Thyroid gland (tissue), 4 donors: ENCODE results near the gene CDH4. TPM values are rescaled to one million over a fixed set of nuclear protein-coding genes. Genes with fewer than 3 reads are reported as not detected.

Experiments used
- DNase-seq, 2 donors: peaks; one replicate each; pipeline ENCODE4 v3.0.0-alpha.2; 2019
- H3K27ac ChIP-seq, 3 donors: fragments of 200-600 bp; sonication (generic); 1 replicate in 2 of 3; 2 replicates in 1 of 3; pipeline ENCODE4 v1.5.1; 2016 to 2019; ENCODE audit warnings: mild to moderate bottlenecking in 1 of 3, moderate library complexity in 1 of 3
- H3K27me3 ChIP-seq: fragments of 200-600 bp; sonication (generic); one replicate; pipeline ENCODE4 v1.5.1; 2019
- H3K36me3 ChIP-seq, 2 donors: fragments of 200-600 bp; sonication (generic); one replicate each; pipeline ENCODE4 v1.5.1; 2016 to 2019
- H3K4me1 ChIP-seq, 2 donors: fragments of 200-600 bp; sonication (generic); one replicate each; pipeline ENCODE4 v1.5.1; 2017 to 2019
- H3K4me3 ChIP-seq, 3 donors: fragments of 200-600 bp; sonication (generic); replicated peaks in 1 of 3; 1 replicate in 2 of 3; 2 replicates in 1 of 3; pipeline ENCODE4 v1.5.1; 2016; ENCODE audit warnings: mild to moderate bottlenecking in 1 of 3
- H3K9me3 ChIP-seq: fragments of 200-600 bp; sonication (generic); one replicate; pipeline ENCODE4 v1.5.1; 2017
- POLR2A ChIP-seq, 2 donors: fragments of 450-650 bp; IDR thresholded peaks; one replicate each; pipeline ENCODE4 v1.6.1; 2017; ENCODE audit warnings: antibody characterized with exemption in 2 of 2, mild to moderate bottlenecking in 2 of 2, moderate library complexity in 1 of 2
- WGBS, 2 donors: methylation state at CpG; one replicate each; pipeline ENCODE4 v1.1.5; 2017; 5-methylcytosine and 5-hydroxymethylcytosine counted together
- intact Hi-C: fragments of 100-400 bp; cut with DNase I; formaldehyde crosslinking; loops from one replicate; pipeline ENCODE4 v1.15.1; 2023
- total RNA-seq, 4 donors: library from RNA; depleted of rRNA; stranded (reverse); fragments of >200 nt; gene quantifications; one replicate each; pipeline ENCODE4 v1.2.3, GENCODE V29; 2016
- TF ChIP-seq, protein P1 (sequence below), 6 experiments: fragments of 200-600 bp in 3 of 6; fragments of 450-650 bp in 3 of 6; sonication (generic) in 3 of 6; IDR thresholded peaks; one replicate each; pipeline ENCODE4 v1.5.1; 2016 to 2019; ENCODE audit warnings: antibody characterized with exemption in 6 of 6, mild to moderate bottlenecking in 2 of 6, inconsistent platforms in 1 of 6, moderate library complexity in 1 of 6

Gene CDH4
- total RNA-seq, 4 donors from 2014 or later, result 0.22 to 0.29 (median 0.29) TPM; not detected in 1

DNA sequence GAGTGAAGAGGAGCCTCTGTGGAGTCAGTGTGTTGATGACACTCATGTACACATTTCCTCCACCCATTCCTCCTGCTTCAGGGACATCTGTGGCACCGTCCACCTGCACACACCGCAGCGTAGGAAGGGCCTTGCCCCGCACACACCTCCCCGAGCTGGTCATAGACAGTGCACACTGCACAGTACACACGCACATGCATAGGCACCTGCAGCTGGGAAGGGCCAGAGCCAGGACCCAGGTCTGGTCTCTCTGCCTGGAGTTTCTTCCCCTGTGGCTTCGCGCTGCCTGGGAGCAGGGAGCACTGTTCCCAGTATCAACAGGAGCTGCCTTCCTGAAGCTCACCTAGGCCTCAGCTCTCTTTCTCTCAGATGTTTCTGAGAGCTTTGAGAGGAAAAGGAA lies 473.1 kb downstream of the CDH4 start:
- H3K36me3 ChIP-seq, result no peaks in the 10 kb centered on the region
- H3K9me3 ChIP-seq, result no peaks in the 10 kb centered on the region
- WGBS, 2 donors, result 90 to 93% methylated on average over 8 of the region's 8 CpGs
- H3K4me1 ChIP-seq, result no peaks in the 10 kb centered on the region
- H3K4me3 ChIP-seq, result no peak overlapping the region
- intact Hi-C loops, result no loop called here
- no peak overlapping the region for H3K27ac ChIP-seq
- H3K27me3 ChIP-seq, result no peaks in the 10 kb centered on the region
- no peak for TF ChIP-seq POLR2A (IDR thresholded peaks at IDR 0.05)
- TF ChIP-seq, protein P1, sequence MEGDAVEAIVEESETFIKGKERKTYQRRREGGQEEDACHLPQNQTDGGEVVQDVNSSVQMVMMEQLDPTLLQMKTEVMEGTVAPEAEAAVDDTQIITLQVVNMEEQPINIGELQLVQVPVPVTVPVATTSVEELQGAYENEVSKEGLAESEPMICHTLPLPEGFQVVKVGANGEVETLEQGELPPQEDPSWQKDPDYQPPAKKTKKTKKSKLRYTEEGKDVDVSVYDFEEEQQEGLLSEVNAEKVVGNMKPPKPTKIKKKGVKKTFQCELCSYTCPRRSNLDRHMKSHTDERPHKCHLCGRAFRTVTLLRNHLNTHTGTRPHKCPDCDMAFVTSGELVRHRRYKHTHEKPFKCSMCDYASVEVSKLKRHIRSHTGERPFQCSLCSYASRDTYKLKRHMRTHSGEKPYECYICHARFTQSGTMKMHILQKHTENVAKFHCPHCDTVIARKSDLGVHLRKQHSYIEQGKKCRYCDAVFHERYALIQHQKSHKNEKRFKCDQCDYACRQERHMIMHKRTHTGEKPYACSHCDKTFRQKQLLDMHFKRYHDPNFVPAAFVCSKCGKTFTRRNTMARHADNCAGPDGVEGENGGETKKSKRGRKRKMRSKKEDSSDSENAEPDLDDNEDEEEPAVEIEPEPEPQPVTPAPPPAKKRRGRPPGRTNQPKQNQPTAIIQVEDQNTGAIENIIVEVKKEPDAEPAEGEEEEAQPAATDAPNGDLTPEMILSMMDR (IDR thresholded peaks at IDR 0.05), result no peak
- DNase-seq, result no peak

DNA sequence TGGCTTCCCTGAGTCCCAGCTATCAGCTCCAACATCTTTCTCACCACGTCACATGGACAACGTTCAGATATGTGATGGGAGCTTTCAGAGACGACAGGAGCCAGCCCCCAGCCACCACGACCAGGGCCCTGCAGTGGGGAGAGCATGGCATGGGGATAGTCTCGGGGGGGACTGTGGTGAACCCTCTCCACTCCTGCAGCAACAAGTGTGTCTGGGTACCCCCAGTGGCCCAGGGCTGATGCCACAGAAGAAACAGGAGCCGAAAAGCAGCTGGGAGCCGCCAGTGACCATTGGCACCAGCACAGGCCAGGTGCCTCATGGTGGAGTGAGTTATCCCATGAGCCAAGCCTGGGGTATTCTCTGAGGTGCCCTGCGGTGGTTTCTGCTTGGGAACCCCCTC lies 473.9 kb downstream of the CDH4 start:
- 84 to 86% methylated on average over 8 of the region's 8 CpGs for WGBS, 2 donors
- Histone ChIP-seq H3K27me3 (no peaks in the 10 kb centered on the region), H3K4me3 (no peak overlapping the region), H3K36me3 (no peaks in the 10 kb centered on the region), H3K9me3 (no peaks in the 10 kb centered on the region), H3K4me1 (no peaks in the 10 kb centered on the region), H3K27ac (no peak overlapping the region)
- TF ChIP-seq, protein P1 (IDR thresholded peaks at IDR 0.05), result no peak
- no peak for TF ChIP-seq POLR2A (IDR thresholded peaks at IDR 0.05)
- intact Hi-C loops, result no loop called here
- no peak for DNase-seq

DNA sequence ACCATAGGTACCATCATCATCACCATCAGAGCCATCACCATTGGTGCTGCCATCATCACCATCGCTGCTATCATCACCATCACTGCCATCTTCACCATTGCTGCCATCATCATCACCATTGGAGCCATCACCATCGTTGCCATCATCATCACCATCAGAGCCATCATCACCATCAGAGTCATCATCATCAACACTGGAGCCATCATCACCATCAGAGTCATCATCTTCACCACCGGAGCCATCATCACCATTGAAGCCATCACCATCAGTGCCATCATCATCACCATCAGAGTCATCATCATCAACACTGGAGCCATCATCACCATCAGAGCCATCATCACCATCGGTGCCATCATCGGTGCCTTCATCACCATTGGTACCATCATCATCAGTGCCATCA lies 474.9 kb downstream of the CDH4 start:
- no peak overlapping the region for H3K27ac ChIP-seq
- no peaks in the 10 kb centered on the region for H3K27me3 ChIP-seq
- TF ChIP-seq POLR2A (IDR thresholded peaks at IDR 0.05), result no peak
- TF ChIP-seq, protein P1 (IDR thresholded peaks at IDR 0.05), result no peak
- H3K4me3 ChIP-seq, result no peak overlapping the region
- WGBS, 2 donors, result 94 to 98% methylated on average over 5 of the region's 5 CpGs
- H3K9me3 ChIP-seq, result no peaks in the 10 kb centered on the region
- intact Hi-C loops, result no loop called here
- H3K4me1 ChIP-seq, result no peaks in the 10 kb centered on the region
- no peak for DNase-seq
- no peaks in the 10 kb centered on the region for H3K36me3 ChIP-seq

DNA sequence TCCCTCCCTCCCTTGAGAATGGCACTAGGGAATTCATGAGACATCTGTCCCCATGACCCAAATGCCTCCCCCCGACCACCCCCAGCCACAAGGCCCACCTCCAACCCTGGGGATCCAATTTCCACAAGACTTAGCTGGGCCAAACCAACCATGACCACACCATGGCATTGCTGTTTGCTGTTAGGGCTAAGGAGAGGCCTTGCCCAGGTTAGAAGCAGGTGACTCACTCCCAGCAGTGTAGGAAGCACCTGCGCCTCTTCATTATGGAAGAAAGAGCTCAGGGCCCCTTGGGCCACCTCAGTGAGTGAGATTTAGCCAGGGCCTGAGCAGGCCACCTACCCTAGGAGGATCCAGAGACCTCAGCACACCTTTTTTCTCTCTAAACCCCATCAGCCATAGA lies 475.7 kb downstream of the CDH4 start:
- TF ChIP-seq POLR2A (IDR thresholded peaks at IDR 0.05), result no peak
- TF ChIP-seq, protein P1 (IDR thresholded peaks at IDR 0.05), result no peak
- DNase-seq, result no peak
- H3K4me1 ChIP-seq, result no peaks in the 10 kb centered on the region
- intact Hi-C loops, result no loop called here
- H3K9me3 ChIP-seq, result no peaks in the 10 kb centered on the region
- whole genome bisulfite sequencing, 2 donors, result 78 to 83% methylated on average over 2 of the region's 2 CpGs
- H3K27ac ChIP-seq, result no peak overlapping the region
- H3K36me3 ChIP-seq, result no peaks in the 10 kb centered on the region
- H3K27me3 ChIP-seq, result no peaks in the 10 kb centered on the region
- no peak overlapping the region for H3K4me3 ChIP-seq

DNA sequence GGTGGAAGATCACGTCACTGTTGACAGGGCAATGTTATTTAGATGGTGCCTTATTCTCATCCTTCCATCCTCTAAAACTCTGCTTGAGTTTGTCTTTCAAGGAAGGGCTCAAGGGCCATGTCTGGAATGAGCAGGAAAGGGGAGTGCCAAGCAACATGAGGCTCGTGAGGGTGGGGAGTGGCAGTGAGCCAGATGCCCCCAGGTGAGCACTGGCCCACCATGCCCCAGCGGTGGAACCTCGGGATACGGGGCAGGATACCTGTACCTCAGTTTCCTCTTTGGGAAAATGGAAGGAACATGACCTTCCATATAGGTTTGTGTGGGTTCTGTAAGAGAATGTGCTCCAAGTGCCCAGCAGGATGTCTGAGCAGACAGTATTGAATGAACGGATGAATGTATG lies 476.3 kb downstream of the CDH4 start:
- WGBS, 2 donors, result 88 to 90% methylated on average over 6 of the region's 6 CpGs
- H3K27me3 ChIP-seq, result no peaks in the 10 kb centered on the region
- no peaks in the 10 kb centered on the region for H3K9me3 ChIP-seq
- no peak overlapping the region for H3K27ac ChIP-seq
- no peaks in the 10 kb centered on the region for H3K4me1 ChIP-seq
- H3K4me3 ChIP-seq, result no peak overlapping the region
- DNase-seq, result no peak
- intact Hi-C loops, result no loop called here
- TF ChIP-seq POLR2A (IDR thresholded peaks at IDR 0.05), result no peak
- H3K36me3 ChIP-seq, result no peaks in the 10 kb centered on the region
